ENCODE data around the gene KLHL40.

- TF ChIP-seq CTCF (IDR thresholded peaks at IDR 0.05 in 2 of 3, conservative IDR thresholded peaks at IDR 0.05 in 1 of 3; ENCODE audit: control insufficient read depth in 2 of 3, extremely low read depth in 1 of 3, insufficient read depth in 1 of 3, low read depth in 3 of 3, low read length in 3 of 3): no peak
- no peak for TF ChIP-seq ATF3 (IDR thresholded peaks at IDR 0.05; ENCODE audit: borderline replicate concordance, extremely low read depth, low read depth, low read length)
- no peak for TF ChIP-seq CREB1 (IDR thresholded peaks at IDR 0.05; ENCODE audit: low read depth)
- TF ChIP-seq POLR2A (IDR thresholded peaks at IDR 0.05; ENCODE audit: low read depth, low read length): no peak
- TF ChIP-seq BCL3 (IDR thresholded peaks at IDR 0.05; ENCODE audit: borderline replicate concordance, insufficient read depth, low read depth, low read length, poor library complexity, severe bottlenecking): no peak
- TF ChIP-seq YY1 (IDR thresholded peaks at IDR 0.05; ENCODE audit: low read depth, low read length): no peak
- no peak for TF ChIP-seq NFIC (IDR thresholded peaks at IDR 0.05; ENCODE audit: low read depth, low read length)
- TF ChIP-seq RFX5 (IDR thresholded peaks at IDR 0.05; ENCODE audit: low read depth, low read length): no peak
- TF ChIP-seq RBBP5 (conservative IDR thresholded peaks at IDR 0.05): no peak
- no peak for TF ChIP-seq NR2C1 (IDR thresholded peaks at IDR 0.05)
- no peak for TF ChIP-seq RCOR1 (conservative IDR thresholded peaks at IDR 0.05; ENCODE audit: low read depth, low read length)
Observed at GRCh38 chr3:42712344-42712648, 27.0 kb downstream of the KLHL40 start.
